SU-DHL-6 (cell line): Measurements from ENCODE around the gene KPNA4.

Experiments
- H2AFZ ChIP-seq: fragments of 200-600 bp; sonication (generic); 2 replicates; pipeline ENCODE4 v1.6.1; 2014; ENCODE audit warnings: low read depth, mild to moderate bottlenecking, moderate library complexity, mixed read lengths, antibody characterized with exemption, low read length; ENCODE audit not compliant: severe bottlenecking
- H3F3A ChIP-seq: fragments of 200-600 bp; shearing (Covaris generic); 2 replicates; pipeline ENCODE4 v1.6.0; 2016; ENCODE audit warnings: antibody characterized with exemption, mild to moderate bottlenecking; ENCODE audit not compliant: insufficient read depth
- H3K27ac ChIP-seq: fragments of 200-600 bp; sonication (generic); 2 replicates; pipeline ENCODE4 v1.5.1; 2016; ENCODE audit warnings: low read depth, mild to moderate bottlenecking, low read length, moderate library complexity, mixed read lengths
- H3K27me3 ChIP-seq: fragments of 200-600 bp; sonication (generic), shearing (Covaris generic); 2 replicates; pipeline ENCODE4 v1.6.0; 2014; ENCODE audit warnings: mild to moderate bottlenecking, low read length
- H3K36me3 ChIP-seq: fragments of 200-600 bp; sonication (generic); 2 replicates; pipeline ENCODE4 v1.6.1; 2014; ENCODE audit warnings: mild to moderate bottlenecking, low read length, mixed read lengths
- H3K4me2 ChIP-seq: fragments of 300-600, 200-600 bp; shearing (Covaris generic), sonication (generic); 2 replicates; pipeline ENCODE4 v1.6.0; 2014; ENCODE audit warnings: low read length, low read depth, mild to moderate bottlenecking; ENCODE audit not compliant: poor library complexity, severe bottlenecking
- H3K4me3 ChIP-seq: fragments of 200-600 bp; sonication (generic); 2 replicates; pipeline ENCODE4 v1.5.1; 2014; ENCODE audit warnings: antibody characterized with exemption, low read length, mild to moderate bottlenecking, mixed read lengths; ENCODE audit not compliant: insufficient read depth, poor library complexity, severe bottlenecking
- H3K79me2 ChIP-seq: fragments of 200-600 bp; sonication (generic); 2 replicates; pipeline ENCODE4 v1.6.1; 2014; ENCODE audit warnings: mild to moderate bottlenecking, low read length, moderate library complexity; ENCODE audit not compliant: insufficient read depth
- H3K9ac ChIP-seq: fragments of 200-600 bp; sonication (generic); 2 replicates; pipeline ENCODE4 v1.7.0; 2014; ENCODE audit warnings: mild to moderate bottlenecking, low read length
- H3K9me2 ChIP-seq: fragments of 200-600 bp; sonication (generic); replicated peaks from 2 replicates; pipeline ENCODE4 v1.6.1; 2014; ENCODE audit warnings: low read length; ENCODE audit not compliant: insufficient read depth
- H3K9me3 ChIP-seq: fragments of 200-600 bp; sonication (generic); 2 replicates; pipeline ENCODE4 v1.6.1; 2014; ENCODE audit warnings: low read length, mixed read lengths; ENCODE audit not compliant: insufficient read depth
- H4K20me1 ChIP-seq: fragments of 200-600 bp; sonication (generic); 2 replicates; pipeline ENCODE4 v1.6.1; 2014; ENCODE audit warnings: low read depth, mild to moderate bottlenecking, antibody characterized with exemption, low read length, moderate library complexity, mixed read lengths
- CTCF ChIP-seq: fragments of 200-600 bp; sonication (generic); IDR thresholded peaks from one replicate; pipeline ENCODE4 v1.5.1; 2017; ENCODE audit warnings: antibody characterized with exemption, mild to moderate bottlenecking, low read length, moderate library complexity; ENCODE audit not compliant: insufficient read depth, poor library complexity, severe bottlenecking
- EZH2phosphoT487 ChIP-seq: fragments of 200-600 bp; sonication (generic), shearing (Covaris generic); conservative IDR thresholded peaks from 2 replicates; pipeline ENCODE4 v1.6.1; 2018; ENCODE audit warnings: mild to moderate bottlenecking, antibody characterized with exemption, low read length, moderate library complexity, mixed read lengths

KPNA4 gene

DNA sequence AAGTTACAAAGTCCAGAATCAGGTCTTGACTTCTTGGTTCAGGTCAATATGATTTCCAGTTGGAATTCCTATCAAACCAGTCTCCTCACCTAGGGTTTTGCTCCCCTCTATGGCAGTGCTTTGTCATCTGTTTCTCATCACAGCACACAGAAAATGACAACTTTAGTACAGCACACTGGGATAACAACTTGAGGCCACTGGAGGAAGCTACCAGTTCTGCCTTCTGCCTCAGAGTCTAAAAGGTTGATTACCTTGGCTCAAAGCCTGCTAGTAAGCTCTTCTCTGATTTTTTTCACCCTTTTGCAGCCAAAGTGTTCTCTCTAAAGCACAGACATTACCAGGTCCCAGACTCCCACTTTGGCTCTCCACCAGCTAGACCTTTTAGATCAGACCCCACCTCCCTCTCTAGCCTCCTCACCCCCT is 90.9 kb downstream of the KPNA4 start:
- Histone ChIP-seq H3K27me3 (peaks cover 3% of the 10 kb centered on the region; the same call in 1 of the 2 replicates), H2AFZ (no peak overlapping the region), H3K9ac (no peak overlapping the region), H3K4me2 (no peak overlapping the region), H3K27ac (no peak overlapping the region), H3K4me3 (no peak overlapping the region), H3F3A (no peaks in the 10 kb centered on the region), H3K36me3 (no peaks in the 10 kb centered on the region), H3K79me2 (no peaks in the 10 kb centered on the region), H3K9me2 (no peaks in the 10 kb centered on the region), H4K20me1 (no peaks in the 10 kb centered on the region), H3K9me3 (peaks cover 17% of the 10 kb centered on the region; the same call in 1 of the 2 replicates)
- no peak for TF ChIP-seq CTCF

GRCh38 chr3:160473978-160474377 is 91.4 kb downstream of the KPNA4 start:
- H3K4me2 ChIP-seq: no peak overlapping the region
- TF ChIP-seq EZH2phosphoT487: no peak
- no peak for TF ChIP-seq CTCF
- no peak overlapping the region for H2AFZ ChIP-seq
- H3K79me2 ChIP-seq: no peaks in the 10 kb centered on the region
- H3K9ac ChIP-seq: no peak overlapping the region
- peaks cover 18% of the 10 kb centered on the region; the same call in 1 of the 2 replicates for H3K9me3 ChIP-seq
- H3K27me3 ChIP-seq: peaks cover 3% of the 10 kb centered on the region; the same call in 1 of the 2 replicates
- H3K9me2 ChIP-seq: no peaks in the 10 kb centered on the region
- H3K36me3 ChIP-seq: no peaks in the 10 kb centered on the region
- no peak overlapping the region for H3K27ac ChIP-seq
- no peak overlapping the region for H3K4me3 ChIP-seq
- H3F3A ChIP-seq: no peaks in the 10 kb centered on the region
- no peaks in the 10 kb centered on the region for H4K20me1 ChIP-seq

GRCh38 chr3:160473221-160473620 is 92.2 kb downstream of the KPNA4 start:
- H3K27ac ChIP-seq: no peak overlapping the region
- no peak overlapping the region for H3K4me2 ChIP-seq
- no peak overlapping the region for H3K4me3 ChIP-seq
- no peak for TF ChIP-seq EZH2phosphoT487
- TF ChIP-seq CTCF: no peak
- peaks cover 18% of the 10 kb centered on the region; the same call in 1 of the 2 replicates for H3K9me3 ChIP-seq
- H3K9ac ChIP-seq: no peak overlapping the region
- H3K9me2 ChIP-seq: no peaks in the 10 kb centered on the region
- peaks cover 3% of the 10 kb centered on the region; the same call in 1 of the 2 replicates for H3K27me3 ChIP-seq
- H4K20me1 ChIP-seq: no peaks in the 10 kb centered on the region
- H2AFZ ChIP-seq: no peak overlapping the region
- H3K36me3 ChIP-seq: no peaks in the 10 kb centered on the region
- H3F3A ChIP-seq: no peaks in the 10 kb centered on the region
- no peaks in the 10 kb centered on the region for H3K79me2 ChIP-seq
